ENCODE results near the gene LLGL2.

LLGL2 gene

DNA sequence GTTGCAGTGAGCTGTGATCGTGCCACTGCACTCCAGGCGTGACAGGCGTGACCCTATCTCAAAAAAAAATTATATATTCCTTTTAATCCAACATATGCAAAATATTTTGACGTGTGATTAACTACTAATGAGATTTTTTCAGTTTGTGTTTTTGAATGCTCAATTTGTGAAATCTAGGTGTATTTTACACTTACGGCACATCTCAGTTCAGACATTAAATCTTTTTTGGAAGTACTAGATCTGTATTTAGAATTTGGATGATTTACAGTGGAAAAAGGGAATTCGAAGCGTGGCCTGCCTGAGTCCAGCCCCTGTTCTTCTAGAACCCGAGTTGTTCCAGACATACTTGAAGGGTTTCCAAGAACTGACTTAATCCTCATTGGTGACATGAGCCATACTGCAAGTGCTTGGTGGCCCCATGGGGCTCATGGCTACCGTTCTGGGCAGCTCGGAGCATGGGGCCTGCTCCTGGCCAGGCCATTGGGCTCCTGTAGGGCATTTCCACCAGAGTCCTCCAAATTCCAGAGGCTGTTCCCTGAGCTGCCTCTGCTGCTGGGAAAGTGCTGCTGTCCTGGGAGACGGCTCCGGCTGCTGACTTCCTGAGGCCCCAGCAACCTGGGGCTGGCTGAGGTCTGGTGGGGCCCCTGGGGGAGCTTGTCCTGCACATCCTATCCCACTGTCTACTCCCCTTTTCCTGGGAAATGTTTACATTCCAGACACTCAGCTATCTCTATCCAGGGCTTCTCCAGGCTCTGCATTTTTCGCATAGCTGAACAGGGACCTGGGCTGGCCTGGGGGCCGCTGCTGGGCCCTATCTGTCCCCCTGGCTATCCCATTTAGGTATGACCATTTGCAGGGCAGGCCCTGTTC lies 27.2 kb downstream of the LLGL2 start:
- DNase-seq = no peak

DNA sequence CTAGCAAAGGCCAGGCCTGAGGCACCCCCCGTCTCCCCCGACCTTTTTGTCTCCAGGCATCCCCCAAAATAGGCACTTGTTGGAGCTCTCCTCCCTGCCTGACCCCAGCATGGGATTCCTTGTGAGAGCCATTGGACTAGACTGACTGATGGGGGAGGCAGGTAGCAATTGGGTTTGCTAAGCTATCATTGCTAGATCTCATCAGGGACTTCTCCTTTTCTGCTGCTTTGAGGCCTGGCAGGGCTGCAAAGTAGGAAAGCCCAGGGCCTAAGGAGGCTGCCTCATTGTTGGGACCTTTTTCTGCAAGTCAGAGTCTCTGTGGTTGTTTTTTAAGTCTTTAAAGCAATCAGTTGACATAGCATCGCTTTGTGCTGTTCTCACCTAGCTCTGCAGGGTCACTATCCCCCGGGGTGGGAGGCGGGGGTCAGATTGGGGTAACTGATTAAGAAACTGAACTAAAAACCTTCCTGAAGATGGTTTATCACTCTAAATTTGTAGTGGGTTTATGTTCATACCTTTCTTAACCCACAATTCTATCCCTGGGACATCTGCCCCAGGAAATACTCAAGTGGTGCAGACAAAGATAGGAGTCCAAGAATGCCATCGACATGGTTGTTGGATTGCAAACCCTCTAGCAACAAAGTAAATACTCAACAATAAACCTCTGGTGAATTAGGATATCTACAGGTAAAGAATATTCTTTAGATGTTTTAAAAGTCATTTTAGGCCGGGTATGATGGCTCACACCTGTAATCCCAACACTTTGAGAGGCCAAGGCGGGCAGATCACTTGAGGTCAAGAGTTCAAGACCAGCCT lies 28.0 kb downstream of the LLGL2 start:
- no peak for DNase-seq

GRCh38 chr17:75555679-75556153 lies 30.2 kb downstream of the LLGL2 start:
- no peak for DNase-seq

DNA sequence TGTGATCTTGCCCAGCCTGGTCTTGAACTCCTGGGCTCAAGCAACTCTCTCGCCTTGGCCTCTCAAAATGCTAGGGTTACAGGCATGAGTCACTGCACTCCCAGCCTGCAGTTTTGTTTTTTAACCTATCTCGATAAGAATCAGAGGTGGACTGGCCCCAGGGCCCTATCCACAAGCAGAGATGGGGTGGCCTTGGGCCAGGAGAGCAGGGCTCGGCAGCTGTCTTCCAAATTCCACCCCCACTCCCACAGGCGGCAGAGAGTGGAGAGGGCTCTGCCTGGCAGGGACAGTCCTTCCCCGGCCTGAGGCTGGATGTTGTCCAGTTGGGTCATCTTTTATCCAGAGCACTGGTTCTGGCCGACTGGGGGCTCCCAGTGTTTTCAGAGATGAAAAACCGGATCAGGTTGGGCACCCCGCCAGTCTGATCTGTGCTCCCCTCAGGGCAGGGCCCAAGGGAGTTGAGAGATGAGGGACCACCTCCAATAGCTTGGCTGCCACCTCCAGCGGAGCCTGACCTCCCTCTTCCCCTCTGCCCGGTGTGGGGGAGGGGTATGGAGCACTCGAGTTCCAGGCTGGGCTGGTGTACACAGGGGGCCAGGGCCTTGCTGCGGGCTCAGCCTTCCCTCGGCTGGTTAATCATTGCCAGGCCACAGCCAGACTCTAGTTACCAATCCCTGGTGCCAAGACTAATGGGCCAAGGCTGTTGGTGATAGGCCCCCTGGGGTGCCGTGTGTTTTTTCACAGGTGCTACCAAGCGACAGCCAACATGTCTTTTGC lies 31.8 kb downstream of the LLGL2 start:
- no peak for DNase-seq

DNA sequence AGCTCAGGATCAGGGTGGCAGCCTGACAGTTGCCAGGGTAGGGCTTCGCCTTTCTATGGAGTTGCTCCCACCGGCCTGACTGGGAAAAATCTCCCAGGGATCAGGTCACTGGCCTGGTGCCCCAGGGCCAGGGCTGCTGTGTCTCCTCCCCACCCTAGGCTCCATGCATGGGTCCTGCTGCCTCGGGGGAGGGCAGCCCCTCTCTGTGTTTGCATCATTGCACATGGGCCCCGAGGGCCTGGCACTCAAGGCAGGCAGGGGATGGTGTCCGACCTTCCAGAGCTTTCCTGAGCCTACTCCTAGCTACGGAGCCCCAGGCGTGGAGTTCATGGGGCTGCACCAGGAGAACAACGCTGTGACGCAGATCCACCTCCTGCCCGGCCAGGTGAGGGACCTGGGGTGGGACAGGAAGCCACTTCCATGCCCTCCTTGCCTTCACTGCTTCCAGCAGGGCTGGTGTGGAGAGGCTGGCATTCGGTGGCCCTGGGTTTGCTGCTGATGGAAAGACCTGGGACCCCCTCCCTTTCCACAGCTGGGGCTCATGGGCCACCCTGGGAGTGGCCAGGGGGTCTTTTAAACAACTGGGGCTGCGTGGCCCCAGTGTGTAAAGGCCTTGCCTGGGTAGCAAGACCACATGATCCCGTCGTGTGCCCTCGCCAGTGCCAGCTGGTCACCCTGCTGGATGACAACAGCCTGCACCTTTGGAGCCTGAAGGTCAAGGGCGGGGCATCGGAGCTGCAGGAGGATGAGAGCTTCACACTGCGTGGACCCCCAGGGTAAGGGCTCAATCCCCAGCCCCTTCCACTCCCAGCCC lies 32.6 kb downstream of the LLGL2 start:
- DNase-seq = no peak

- no peak for DNase-seq
Observed at GRCh38 chr17:75558666-75559530, 33.4 kb downstream of the LLGL2 start.

- no peak for DNase-seq
Observed at GRCh38 chr17:75559958-75560533, 34.5 kb downstream of the LLGL2 start.

DNA sequence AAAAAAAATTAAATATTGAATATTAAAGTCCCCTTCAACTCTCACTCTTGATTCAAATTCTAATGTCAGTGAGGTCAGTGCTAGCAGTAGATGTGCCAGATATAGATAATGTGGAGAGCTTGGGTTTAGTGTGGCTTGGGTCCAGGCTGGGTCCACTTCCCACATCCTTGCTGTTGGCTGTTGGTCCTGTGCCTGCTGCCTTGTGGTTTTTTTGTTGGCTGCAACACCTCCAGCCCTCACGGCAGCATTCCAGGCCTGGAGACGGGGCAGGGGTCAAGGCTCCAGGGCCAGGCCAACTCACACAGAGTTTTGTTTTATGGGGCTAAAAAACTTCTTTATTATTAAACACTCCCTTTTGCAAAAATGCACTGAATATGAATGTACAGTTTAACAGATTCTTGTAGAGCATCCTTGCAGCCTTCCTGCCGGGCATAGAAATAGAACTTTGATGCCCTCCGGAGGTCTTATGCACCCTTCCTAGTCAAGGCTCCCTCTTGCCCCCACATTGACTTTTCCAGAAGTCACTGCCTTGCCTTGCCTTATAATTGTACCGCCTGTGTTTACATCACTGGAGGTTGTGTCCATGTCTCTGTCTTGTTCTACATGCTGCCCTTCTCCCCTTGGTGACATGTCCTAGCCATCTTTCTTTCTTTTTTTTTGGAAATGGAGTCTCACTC lies 36.6 kb downstream of the LLGL2 start:
- DNase-seq = peak in 1 of 5 experiments; percentile 17

GRCh38 chr17:75563063-75563758 lies 37.7 kb downstream of the LLGL2 start:
- no peak for DNase-seq

- DNase-seq = no peak
Observed at GRCh38 chr17:75564195-75564594, 38.7 kb downstream of the LLGL2 start.

DNA sequence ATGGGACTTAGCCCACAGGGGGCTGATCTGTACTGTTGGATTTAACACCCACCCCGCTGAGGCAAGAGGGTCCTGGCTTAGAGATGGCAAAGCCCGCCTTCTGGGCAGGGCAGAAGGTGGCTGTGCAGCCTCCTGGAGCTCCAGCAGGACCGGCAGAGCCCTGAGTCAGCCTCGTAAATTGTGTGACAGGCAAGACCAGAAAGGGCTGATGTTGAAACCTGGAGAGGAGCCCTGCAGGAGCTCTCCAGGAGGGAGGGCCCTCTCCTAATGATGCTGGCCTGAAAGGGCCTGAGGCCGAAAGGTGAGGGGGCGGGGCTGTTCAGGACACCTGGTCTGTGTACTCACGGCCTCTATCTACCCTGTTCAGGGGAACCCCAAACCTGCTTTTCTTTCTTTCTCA lies 39.6 kb downstream of the LLGL2 start:
- DNase-seq = no peak

- no peak for DNase-seq
Observed at GRCh38 chr17:75565618-75566017, 40.1 kb downstream of the LLGL2 start.

- DNase-seq = no peak
Observed at GRCh38 chr17:75566416-75566815, 40.9 kb downstream of the LLGL2 start.

- DNase-seq = no peak
Observed at GRCh38 chr17:75566834-75567233, 41.3 kb downstream of the LLGL2 start.

DNA sequence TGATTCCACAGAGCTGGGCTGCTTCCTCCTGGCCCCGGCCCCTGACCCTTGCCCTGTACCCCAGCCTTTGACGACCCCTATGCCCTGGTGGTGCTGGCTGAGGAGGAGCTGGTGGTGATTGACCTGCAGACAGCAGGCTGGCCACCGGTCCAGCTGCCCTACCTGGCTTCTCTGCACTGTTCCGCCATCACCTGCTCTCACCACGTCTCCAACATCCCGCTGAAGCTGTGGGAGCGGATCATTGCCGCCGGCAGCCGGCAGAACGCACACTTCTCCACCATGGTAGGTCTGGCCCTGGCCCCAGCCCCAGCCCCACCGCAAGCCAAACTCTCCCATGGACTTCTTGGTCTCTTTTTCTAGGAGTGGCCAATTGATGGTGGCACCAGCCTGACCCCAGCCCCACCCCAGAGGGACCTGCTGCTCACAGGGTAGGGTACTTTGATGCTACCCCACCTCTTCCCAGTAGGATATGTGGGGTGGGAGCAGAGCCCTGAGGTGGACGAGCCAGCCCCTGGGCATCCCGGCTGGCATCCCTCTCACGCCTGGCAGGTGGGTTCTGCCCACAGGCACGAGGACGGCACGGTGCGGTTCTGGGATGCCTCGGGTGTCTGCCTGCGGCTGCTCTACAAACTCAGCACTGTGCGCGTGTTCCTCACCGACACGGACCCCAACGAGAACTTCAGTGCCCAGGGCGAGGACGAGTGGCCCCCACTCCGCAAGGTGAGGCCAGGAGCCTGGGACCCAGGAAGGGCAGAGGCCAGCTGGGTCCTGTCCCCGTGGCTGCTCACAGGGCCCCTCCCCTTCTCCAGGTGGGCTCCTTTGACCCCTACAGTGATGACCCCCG lies 43.1 kb downstream of the LLGL2 start:
- no peak for DNase-seq

DNA sequence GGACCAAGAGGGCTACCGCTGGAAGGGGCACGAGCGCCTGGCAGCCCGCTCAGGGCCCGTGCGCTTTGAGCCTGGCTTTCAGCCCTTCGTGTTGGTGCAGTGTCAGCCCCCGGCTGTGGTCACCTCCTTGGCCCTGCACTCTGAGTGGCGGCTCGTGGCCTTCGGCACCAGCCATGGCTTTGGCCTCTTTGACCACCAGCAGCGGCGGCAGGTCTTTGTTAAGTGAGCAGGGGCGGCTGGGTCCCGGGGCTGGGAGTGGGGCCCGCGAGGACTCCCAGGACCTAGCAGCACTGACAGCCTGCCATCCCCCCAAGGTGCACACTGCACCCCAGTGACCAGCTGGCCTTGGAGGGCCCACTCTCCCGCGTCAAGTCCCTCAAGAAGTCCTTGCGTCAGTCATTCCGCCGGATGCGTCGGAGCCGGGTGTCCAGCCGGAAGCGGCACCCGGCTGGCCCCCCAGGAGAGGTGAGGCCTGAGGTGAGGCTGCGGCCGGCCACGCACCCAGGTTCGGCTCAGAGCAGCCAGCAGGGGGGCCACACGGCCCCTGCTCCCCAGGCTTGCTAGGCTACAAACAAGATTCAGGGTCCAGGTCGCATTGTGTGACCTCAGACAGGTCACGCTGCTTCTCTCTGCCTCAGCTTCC lies 44.7 kb downstream of the LLGL2 start:
- DNase-seq = no peak

GRCh38 chr17:75570772-75571171 lies 45.3 kb downstream of the LLGL2 start:
- no peak for DNase-seq

All from T-helper 2 cell (primary cell).